Calu3 (cell line): ENCODE data around the gene PRND. TPM values are rescaled to one million over a fixed set of nuclear protein-coding genes. Genes with fewer than 3 reads are reported as not detected.
A peak's percentile ranks its signal among the peaks of the same experiment; 100 is the strongest.

Experiments
- BruUV-seq: library from RNA; stranded (reverse); fragments of 400-500 nt; replicated peaks from 2 replicates; lab custom pipeline; 2021; lab: Mats Ljungman, UMichigan
- CTCF ChIA-PET: fragments of 300-600 bp; sonication (Branson Sonifier 250); formaldehyde crosslinking; loops from one replicate; lab custom pipeline; 2022; ENCODE audit warnings: antibody characterized with exemption; lab: Charles Lee
- DNase-seq: peaks from one replicate; pipeline ENCODE4 v3.0.0; 2022
- H3K27ac Mint-ChIP-seq: one replicate; pipeline ENCODE4 v1.8.0; 2022; ENCODE audit warnings: mixed read lengths; ENCODE audit not compliant: unreplicated experiment
- H3K27me3 Mint-ChIP-seq: one replicate; pipeline ENCODE4 v1.8.0; 2022; ENCODE audit warnings: mixed read lengths; ENCODE audit not compliant: unreplicated experiment
- H3K36me3 Mint-ChIP-seq: one replicate; pipeline ENCODE4 v1.8.0; 2022; ENCODE audit warnings: mild to moderate bottlenecking, moderate library complexity, mixed read lengths; ENCODE audit not compliant: insufficient read depth, unreplicated experiment
- H3K4me1 Mint-ChIP-seq: one replicate; pipeline ENCODE4 v1.8.0; 2022; ENCODE audit warnings: mild to moderate bottlenecking, low read depth, mixed read lengths; ENCODE audit not compliant: unreplicated experiment
- H3K4me3 Mint-ChIP-seq: one replicate; pipeline ENCODE4 v1.8.0; 2022; ENCODE audit warnings: mild to moderate bottlenecking, low read depth, moderate library complexity, mixed read lengths; ENCODE audit not compliant: unreplicated experiment
- H3K9me3 Mint-ChIP-seq: one replicate; pipeline ENCODE4 v1.8.0; 2022; ENCODE audit warnings: low read depth, mixed read lengths; ENCODE audit not compliant: unreplicated experiment
- CTCF ChIP-seq: fragments of 200-600 bp; IDR thresholded peaks from one replicate; pipeline ENCODE4 v1.8.0; 2022; ENCODE audit warnings: antibody characterized with exemption; ENCODE audit not compliant: unreplicated experiment
- intact Hi-C: fragments of 100-400 bp; cut with micrococcal nuclease; formaldehyde crosslinking; loops from one replicate; pipeline ENCODE4 v1.10.0; 2022; ENCODE audit not compliant: unreplicated experiment
- total RNA-seq: library from RNA; stranded (reverse); gene quantifications from 2 replicates; pipeline ENCODE4 v1.2.3, GENCODE V29; 2022

The PRND gene
- total RNA-seq, 1 experiment from 2014 or later: not detected

DNA sequence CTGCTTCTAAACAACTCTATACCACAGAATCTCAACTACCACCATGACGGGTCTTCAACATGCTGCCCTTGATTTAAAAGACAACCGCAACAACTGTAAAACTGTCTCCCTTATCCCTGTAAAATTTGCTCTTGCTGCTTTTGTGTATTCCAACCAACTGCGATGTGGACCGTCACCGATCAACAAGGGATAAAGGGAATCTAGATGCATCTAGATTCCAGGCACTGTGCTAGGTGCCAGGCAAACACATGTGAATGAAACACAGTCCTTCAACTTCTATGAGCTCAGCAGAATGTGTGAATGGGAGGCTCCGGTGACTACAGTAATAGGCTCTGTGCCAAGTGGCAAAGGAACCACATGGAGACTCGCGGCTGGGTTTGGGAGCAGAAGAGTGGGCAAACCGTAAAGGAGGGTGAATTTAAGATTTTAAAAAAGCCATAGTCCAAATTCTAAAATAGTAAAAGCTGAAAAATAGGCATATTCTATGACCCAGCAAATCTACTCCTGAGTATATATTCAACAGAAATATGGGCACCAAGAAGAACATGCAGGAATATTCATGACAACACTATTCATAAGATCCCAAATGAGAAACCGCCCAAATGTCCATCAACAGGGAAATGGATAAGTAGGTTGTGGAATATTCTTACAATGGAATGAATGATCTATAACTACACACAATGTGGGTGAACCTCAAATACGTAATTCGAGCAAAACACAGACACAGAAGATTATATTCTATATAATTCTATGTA is 3.7 kb upstream of the PRND start:
- Mint-ChIP-seq H3K27ac (no peak overlapping the region), H3K9me3 (no peaks in the 10 kb centered on the region), H3K27me3 (peaks cover 71% of the 10 kb centered on the region), H3K4me1 (peaks cover 8% of the 10 kb centered on the region), H3K4me3 (no peak overlapping the region), H3K36me3 (no peaks in the 10 kb centered on the region)
- TF ChIP-seq CTCF: no peak
- DNase-seq: no peak
- CTCF ChIA-PET: interaction anchor here (1.0 kb wide), 1 partner anchor 104 kb away, joined by 3 read pairs; no protein-coding TSS in a partner anchor
- no TSS peak for BruUV-seq
- intact Hi-C loops: no loop called here

GRCh38 chr20:4719190-4719589 is 2.5 kb upstream of the PRND start:
- no peaks in the 10 kb centered on the region for H3K36me3 Mint-ChIP-seq
- no TSS peak for BruUV-seq
- CTCF ChIA-PET: no interaction called here
- no peak overlapping the region for H3K27ac Mint-ChIP-seq
- H3K4me3 Mint-ChIP-seq: no peak overlapping the region
- no peak for TF ChIP-seq CTCF
- no peaks in the 10 kb centered on the region for H3K4me1 Mint-ChIP-seq
- H3K27me3 Mint-ChIP-seq: peaks cover 71% of the 10 kb centered on the region
- intact Hi-C loops: no loop called here
- H3K9me3 Mint-ChIP-seq: no peaks in the 10 kb centered on the region
- DNase-seq: no peak

- Mint-ChIP-seq H3K9me3 (no peaks in the 10 kb centered on the region), H3K36me3 (no peaks in the 10 kb centered on the region), H3K27ac (no peak overlapping the region)
Observed at GRCh38 chr20:4720041-4720976, 1.4 kb upstream of the PRND start.

More at GRCh38 chr20:4720041-4720976, 1.4 kb upstream of the PRND start:
- CTCF ChIA-PET: interaction anchor here (0.6 to 1.2 kb wide), 2 partner anchors 107 to 322 kb away, joined by 3 to 4 read pairs; no protein-coding TSS in a partner anchor
- no TSS peak for BruUV-seq
- no peaks in the 10 kb centered on the region for H3K4me1 Mint-ChIP-seq
- peak; percentile 33 for TF ChIP-seq CTCF
- H3K27me3 Mint-ChIP-seq: peaks cover 66% of the 10 kb centered on the region
- no peak overlapping the region for H3K4me3 Mint-ChIP-seq
- intact Hi-C loops: loop anchor here (2.0 kb wide), 2 partner anchors 106 to 114 kb away; no protein-coding TSS in a partner anchor
- peak; percentile 24 for DNase-seq
